ENCODE data around the gene CTNNA3. TPM values are rescaled to one million over a fixed set of nuclear protein-coding genes. Genes with fewer than 3 reads are reported as not detected.
"Not testable (repeated sequence)": the region's sequence is repeated elsewhere in the genome, so short reads cannot be mapped to it uniquely, and the experiment has no call there.

Gene CTNNA3
- total RNA-seq, 1 donor from 2014 or later = 0.32 TPM

DNA sequence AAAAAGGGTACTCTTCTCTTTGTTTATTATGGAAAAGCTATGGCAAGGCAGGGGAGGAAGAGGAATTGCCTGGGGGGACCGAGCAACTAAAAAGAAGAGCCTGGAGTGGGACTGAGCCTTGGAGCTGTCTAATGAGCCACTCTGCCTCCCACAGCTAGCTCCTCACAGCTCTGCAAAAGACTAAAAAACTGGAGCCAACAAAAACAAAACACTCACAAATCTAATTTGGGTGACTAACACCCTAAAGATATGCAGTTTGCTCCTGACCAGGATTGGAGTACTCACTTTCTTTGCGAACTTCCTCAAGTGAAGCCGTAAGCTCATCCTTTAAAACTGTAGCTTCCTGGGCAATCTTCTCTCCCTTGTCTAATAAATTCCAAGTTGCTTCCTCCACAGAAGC lies 89.4 kb downstream of the CTNNA3 start:
- intact Hi-C loops (cut with micrococcal nuclease) = no loop called here

DNA sequence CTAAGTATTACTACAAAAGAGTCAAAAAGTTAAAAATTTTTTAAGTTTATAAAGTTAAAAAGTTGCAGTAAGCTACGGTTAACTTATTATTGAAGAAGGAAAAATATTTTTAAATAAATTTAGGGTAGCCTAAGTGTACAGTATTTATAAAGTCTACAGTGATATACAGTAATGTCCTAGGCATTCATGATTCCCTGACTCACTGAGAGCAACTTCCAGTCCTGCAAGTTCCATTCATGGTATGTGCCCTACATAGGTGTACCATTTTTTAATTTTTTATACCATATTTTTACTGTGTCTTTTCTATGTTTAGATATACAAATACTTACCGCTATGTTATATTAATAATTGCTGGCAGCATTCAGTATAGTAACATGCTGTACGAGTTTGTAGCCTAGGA lies 92.3 kb downstream of the CTNNA3 start:
- intact Hi-C loops (cut with micrococcal nuclease) = no loop called here

DNA sequence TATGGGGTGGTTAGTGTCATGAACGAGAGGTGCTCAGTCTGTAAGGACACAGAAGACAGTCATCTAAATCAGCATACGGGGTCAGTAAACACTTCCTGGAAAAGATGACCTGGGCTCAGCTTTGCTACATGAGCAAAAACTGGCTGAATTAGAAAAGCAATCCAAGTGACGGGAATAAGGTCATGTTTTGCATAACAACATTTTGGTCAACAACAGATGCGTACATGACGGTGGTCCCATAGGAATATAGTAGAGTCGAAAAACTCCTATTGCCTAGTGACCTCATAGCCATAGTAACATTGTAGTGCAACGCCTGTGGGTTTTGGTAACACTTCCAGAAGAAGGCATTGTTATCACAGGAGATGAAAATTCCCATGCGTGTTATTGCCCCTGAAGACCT lies 92.9 kb downstream of the CTNNA3 start:
- intact Hi-C loops (cut with micrococcal nuclease) = no loop called here

DNA sequence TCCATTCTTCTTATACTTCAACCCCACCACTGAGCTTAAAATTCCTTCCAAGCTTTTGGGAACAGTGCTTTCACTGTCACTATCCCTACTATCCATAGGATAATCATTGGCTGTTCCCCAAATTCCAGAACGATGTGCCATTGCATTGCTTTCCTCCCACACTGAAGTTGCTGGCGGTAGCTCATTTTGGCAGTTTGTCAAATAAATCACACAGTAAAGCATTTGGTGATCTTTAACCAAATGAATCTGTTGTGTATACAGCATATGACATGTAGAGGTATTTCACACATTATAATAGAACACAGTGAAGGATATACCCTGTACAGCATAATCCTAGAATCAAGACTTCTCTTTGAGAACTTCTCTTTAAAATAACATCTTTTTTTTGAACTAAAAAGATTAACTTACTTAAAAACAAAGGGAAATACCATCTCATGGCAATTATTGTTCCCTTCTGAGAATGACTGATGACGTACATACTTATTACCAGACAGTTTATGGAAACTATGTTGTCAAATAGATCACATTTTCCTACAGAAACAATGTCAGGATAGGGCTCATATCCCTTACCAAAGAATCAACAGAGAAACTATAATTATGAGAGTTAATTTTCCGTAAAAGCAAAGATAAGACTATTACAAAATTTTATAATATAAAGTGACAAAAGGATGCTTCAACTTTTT lies 93.6 kb downstream of the CTNNA3 start:
- intact Hi-C loops (cut with micrococcal nuclease) = no loop called here

DNA sequence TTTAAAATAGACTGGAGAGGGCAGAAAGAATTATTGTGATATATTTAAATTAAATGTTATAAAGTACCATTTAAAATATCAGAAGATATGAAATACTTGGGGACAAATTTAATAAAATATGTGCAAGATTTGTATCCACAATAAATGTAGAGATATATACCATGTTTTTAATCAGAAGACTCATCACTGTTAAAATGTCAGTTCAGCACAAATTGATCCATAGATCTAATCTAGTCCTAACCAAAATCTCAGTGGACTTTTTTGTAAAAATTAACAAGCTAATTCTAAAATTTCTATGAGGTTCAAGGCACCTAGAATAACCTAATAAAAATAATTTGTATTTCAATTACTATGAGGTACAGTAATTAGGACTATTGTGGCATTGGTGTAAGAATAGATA lies 96.4 kb downstream of the CTNNA3 start:
- intact Hi-C loops (cut with micrococcal nuclease) = no loop called here

DNA sequence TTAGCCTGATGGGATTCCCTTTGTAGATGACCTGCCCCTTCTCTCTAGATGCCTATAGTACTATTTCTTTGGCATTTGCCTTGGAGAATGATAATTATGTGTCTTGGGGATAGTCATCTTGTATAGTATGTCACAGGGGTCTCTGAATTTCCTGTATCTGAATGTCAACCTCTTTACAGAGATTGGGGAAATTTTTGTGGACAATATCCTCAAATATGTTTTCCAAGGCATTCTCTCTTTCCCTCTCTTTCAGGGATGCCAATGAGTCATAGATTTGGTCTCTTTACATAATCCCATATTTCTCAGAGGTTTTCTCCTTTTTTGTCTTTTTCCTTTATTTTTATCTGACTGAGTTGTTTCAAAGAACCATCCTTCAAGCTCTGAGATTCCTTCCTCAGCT lies 99.4 kb downstream of the CTNNA3 start:
- intact Hi-C loops (cut with micrococcal nuclease) = no loop called here

DNA sequence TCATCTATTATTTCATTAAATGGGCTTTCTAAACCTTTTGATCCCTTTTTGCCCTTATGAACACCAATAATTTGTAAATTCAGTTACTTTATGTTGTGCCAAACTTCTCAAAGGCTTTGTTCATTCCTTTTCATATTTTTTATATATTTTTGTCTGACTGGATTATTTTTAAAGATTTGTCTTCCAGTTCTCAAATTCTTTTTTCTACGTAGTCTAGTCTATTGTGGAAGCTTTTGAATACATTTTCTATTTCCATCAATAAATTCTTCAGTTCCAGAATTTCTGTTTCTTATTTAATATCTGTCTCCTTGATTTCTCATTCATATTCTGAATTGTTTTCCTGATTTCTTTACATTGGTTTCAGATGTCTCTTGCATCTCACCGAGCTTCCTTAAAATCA lies 108.2 kb downstream of the CTNNA3 start:
- intact Hi-C loops (cut with micrococcal nuclease) = no loop called here

DNA sequence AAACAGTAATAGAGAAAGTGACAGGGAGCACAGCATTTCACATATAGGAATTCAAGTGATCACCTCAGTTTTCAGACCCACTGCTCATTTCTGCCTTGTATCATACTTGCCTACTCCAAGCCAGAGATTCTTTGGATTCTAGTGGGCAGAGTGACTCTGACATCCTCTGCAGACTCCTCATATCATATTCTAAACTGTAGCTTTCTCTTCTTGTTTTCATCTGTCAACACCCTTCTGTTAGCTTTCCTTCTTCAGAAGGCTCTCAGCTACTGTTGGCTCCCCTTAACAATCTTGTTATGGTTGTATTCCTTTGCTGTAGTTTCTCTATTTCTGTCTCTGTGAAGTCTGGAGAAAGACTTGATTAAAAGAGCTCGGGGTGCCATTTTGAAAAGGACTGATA lies 120.5 kb downstream of the CTNNA3 start:
- intact Hi-C loops (cut with micrococcal nuclease) = no loop called here

DNA sequence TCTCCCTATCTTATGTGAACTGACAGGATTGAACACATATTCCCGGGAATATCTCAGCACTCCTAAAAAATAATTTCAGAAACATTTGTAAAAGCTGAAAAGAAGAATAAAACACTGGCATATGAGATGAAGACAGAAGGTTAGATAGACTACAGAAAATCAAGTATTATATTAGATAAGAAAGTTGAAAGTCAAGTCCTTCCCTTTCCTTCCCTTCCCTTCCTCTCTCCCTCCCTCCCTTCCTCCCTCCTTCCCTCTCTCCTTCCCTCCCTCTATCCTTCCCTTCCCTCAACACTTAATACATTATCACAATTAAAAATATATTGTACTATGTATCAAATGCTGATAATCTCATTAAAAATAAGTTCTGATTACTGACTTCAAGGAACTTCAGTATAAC lies 122.5 kb downstream of the CTNNA3 start:
- intact Hi-C loops (cut with micrococcal nuclease) = no loop called here

DNA sequence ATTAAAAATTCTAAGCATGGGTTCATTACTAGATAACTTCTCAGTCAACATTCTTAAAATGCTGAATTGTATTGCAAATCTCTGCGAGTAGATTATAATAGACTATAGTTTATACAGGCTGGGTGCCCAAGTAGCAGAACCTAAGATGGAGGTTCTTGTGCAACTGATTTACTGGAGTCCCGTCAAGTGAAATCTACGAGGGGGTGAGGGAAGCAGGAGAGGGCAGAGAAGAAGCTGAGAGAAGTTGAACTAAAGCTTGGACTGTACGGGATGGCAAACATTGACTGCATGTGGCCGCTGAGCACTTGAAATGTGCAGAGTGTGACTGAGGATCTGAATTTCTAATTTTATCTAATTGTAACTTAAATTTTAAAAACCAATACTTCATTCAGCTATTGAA lies 124.5 kb downstream of the CTNNA3 start:
- intact Hi-C loops (cut with micrococcal nuclease) = no loop called here

DNA sequence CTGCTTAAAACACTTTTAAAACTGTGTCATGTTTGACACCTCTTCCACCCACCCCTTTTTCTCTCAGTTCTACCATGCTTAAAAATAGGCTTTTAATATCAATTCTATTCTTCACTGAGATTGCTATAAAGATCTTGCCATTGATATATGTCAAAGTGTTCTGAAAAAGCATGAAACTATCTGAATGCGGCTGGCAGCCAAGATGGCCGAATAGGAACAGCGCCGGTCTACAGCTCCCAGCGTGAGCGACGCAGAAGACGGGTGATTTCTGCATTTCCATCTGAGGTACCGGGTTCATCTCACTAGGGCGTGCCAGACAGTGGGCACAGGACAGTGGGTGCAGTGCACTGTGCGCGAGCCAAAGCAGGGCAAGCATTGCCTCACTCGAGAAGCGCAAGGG lies 137.7 kb downstream of the CTNNA3 start:
- intact Hi-C loops (cut with micrococcal nuclease) = not testable (repeated sequence)

DNA sequence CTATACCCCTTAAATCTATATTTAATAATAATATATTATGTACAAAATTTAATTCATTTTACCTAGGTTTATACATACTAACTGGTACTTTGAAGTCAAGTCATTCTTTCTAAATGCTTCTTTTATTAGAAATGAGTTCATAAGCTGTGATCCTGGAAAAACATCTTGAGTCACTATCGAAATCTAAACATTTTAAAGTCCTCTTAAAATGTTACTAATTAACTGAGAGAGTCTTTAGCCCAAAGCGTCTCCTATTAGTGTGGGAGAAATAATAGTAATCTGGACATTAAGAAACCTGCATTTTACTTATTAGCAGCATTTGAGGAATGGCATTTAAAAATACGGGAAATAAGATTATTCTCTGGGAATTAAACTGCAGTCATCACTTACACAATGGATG lies 142.7 kb downstream of the CTNNA3 start:
- intact Hi-C loops (cut with micrococcal nuclease) = no loop called here

DNA sequence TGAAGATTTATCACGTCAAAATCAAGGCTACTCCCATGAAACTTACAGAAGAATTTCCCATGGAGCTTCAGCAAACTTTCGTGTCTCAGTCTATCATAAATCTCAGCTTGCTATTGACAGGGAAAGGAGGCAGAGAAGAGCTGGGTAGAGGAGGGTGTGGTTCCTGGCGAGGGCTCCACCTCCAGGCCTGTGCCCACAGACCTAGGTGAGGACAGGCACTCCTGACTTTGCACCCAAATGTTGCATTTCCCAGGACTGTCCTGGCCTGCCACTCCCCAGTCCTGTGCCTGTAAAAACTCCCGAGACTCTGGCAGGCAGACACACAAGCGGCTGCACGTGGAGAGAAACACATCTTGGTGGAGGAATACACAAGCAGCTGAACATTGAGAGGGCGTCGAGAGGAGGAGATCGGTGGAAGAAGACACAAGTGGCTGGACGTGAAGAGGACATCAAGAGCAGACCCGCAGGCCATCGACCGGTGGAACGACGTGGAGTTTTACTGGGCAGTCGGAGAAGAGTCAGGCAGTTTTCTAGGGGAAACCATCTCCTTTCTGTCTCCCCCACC lies 145.1 kb downstream of the CTNNA3 start:
- intact Hi-C loops (cut with micrococcal nuclease) = no loop called here

DNA sequence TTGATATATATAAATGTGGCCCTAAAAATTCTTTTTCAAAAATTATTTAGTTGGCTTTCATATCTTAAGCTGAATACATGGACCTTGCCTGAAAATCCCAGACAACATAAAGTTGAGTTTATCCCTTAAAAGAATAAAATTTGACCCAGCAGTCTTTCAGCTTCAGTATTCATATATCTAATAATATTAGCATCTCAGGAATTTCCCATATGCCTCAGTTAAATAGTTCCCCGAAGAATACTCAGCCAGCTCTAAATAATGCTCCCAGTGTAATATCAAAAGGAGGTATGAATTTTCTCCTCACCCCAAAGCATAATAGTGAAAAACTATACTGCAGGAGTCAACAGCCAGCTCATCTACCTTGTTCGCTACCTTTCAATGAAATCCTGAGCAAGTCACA lies 145.9 kb downstream of the CTNNA3 start:
- intact Hi-C loops (cut with micrococcal nuclease) = no loop called here

DNA sequence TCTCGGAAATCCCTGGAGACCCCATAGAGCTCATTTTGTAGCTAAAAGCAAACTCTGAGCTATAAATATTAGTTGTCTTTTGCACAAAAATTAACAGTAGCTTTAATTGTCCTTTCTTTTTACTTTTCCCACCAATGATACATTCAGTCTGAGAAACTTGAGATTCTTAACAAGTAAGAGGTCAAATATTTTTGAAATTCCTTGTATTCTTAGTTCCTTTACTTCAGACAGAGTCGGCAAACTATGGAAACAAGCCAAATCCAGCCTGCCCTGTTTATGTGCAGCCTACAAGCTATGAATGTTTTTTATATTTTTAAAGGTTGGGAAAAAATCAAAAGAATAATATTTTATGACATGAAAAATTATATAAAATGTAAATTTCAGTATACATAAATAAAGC lies 146.6 kb downstream of the CTNNA3 start:
- intact Hi-C loops (cut with micrococcal nuclease) = no loop called here

DNA sequence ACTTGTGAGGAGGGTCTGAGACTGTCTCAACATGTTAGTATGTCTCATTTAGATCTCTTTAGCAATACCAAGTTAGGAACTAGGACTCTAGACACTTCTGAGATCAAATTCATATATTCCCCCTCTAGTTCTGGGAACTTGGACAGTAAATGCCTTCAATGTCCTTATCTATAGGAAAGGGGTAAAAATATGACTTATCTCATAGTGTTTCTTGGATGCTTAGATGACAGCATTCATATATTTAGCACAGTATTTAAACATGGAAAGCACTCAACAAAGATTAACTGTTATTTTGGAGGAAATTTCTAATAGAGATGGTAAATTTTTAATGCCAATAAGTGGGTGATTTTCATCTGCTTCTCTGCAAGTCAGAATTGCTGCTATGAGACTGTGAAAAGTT lies 154.6 kb downstream of the CTNNA3 start:
- intact Hi-C loops (cut with micrococcal nuclease) = no loop called here

DNA sequence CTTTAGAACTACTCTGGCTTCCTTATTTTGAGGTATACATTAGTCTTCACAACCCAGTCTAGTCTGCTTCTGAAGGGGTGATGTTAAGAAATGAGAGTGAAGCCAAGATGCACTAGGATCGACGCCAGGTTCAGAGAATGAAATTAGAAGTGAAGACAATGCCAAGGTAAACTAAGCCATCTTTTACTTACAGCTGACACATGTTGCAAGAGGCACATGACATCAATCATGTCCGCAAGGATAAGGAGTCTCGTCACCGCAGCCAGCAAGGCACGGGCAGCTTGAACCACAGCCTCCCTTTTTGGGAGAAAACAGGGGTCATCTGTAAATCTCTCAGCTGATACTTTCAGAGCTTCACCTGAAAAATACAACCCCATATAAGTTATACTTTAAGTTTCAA lies 156.7 kb downstream of the CTNNA3 start:
- intact Hi-C loops (cut with micrococcal nuclease) = no loop called here

DNA sequence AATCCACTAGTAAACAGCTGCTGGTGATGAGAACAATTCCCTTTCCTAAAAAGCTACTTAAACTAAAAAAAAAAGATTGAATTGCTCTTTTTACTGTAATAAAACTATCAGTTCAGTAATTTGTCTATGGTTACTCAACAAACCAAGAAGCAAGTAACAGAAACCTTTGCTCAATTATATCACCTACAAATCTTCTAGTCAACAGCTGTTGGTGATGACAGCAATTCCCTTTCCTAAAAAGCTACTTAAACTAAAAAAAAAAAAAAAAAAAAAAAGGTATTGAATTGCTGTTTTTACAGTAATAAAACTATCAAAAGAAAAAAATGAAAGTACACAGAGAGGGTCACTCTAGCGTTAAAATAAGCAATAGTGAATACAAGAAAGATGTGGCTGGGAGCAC lies 158.1 kb downstream of the CTNNA3 start:
- intact Hi-C loops (cut with micrococcal nuclease) = no loop called here

DNA sequence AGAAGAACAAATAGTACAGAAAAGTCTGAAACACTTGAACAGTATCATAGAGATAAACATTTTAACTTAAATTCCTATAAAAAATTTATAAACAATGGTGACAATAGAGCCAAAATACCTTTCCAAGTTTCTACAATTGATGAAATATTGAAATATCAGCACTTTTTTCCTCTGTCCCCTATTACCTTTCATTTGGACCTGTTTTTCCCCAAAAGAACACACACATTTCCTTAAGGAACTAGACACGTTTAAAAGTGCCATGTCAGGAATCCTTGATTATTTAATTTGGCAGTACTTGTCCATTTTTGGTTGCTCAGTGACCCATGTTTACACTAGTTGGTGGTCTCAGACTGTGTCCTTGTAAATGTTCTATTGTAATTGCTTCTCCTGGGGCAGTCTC lies 162.6 kb downstream of the CTNNA3 start:
- intact Hi-C loops (cut with micrococcal nuclease) = no loop called here

DNA sequence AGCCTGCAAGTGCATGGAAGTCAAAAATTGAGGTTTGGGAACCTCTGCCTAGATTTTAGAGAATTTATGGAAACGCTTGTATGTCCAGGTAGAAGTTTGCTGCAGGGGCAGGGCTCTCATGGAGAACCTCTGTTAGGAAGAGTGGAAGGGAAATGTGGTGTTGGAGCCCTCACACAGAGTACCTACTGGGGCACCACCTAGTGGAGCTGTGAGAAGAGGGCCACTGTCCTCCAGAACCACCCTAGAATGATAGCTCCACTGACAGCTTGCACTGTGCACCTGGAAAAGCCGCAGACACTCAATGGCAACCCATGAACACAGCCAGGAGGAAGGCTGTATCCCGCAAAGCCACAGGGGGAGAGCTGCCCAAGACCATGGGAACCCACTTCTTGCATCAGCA lies 165.0 kb downstream of the CTNNA3 start:
- intact Hi-C loops (cut with micrococcal nuclease) = not testable (repeated sequence)

DNA sequence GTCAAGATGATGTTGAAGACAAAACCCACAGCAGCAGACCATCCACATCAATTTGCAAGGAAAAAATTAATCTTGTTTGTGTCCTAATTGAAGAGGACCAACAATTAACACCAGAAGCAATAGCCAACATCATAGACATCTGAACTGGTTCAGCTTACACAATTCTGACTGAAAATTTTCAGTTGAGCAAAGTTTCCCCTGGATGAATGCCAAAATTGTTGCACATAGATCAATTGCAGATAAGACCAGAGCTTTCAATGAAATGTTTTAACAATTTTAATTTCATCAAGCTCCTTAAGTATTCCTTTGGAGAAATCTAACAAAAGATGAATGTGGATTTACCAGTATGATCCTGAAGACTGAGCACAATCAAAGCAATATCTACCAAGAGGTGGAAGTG lies 168.6 kb downstream of the CTNNA3 start:
- intact Hi-C loops (cut with micrococcal nuclease) = loop anchor here (10.0 kb wide), 1 partner anchor 593 kb away; no protein-coding TSS in a partner anchor

DNA sequence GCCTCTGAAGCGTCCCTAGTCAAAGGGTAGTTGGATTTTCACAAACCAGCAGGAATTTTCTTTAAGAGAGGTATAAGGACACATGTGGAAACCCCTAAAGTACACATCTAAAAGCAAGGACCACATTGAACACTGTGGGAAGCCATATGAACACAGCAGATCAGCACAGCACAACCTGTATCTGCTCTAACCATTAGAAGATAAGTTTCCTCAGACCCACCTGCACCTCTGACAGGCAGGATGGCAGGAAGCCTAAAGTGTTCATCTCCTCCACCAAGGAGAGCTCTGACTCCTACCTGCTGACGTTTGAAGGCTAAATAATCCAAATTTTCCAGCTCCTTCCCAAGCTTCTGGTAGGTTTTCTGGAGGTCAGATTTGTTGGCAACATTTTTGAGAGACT lies 174.4 kb downstream of the CTNNA3 start:
- intact Hi-C loops (cut with micrococcal nuclease) = loop anchor here (1.0 to 10.0 kb wide), 2 partner anchors 259 to 587 kb away; no protein-coding TSS in a partner anchor

DNA sequence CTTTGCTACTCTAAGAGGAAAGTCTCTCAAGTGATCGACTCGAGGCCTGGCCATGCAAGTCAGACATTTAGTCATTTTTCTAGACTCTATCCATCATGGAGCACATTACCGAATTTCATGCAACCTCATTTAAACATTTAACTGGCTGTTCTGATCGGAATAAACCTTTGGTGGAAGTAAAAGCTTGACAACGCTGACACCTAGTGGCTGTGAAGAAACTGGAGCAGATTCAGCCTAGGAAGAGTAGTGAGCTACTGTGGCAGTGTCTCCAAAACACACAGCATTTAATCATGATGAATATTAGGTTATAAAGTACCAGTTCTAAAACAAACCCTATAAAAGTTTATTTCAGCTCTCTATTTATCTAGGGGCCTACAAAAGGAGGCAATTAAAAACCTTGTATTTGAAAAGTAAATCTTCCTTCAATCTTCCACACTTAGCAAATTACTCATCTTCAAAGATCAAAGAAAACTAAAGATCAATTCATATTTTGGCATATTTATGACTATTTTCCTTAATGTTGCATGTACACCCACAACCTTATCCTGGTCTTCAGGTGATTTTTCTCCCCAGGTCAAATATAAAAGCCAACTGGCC lies 175.0 kb downstream of the CTNNA3 start:
- intact Hi-C loops (cut with micrococcal nuclease) = loop anchor here (1.0 to 10.0 kb wide), 2 partner anchors 259 to 586 kb away; no protein-coding TSS in a partner anchor
